GM19463 (cell line): Measurements from ENCODE around the gene RAD51B.

Experiments used
- ATAC-seq: cut with Tn5 transposase; IDR thresholded peaks from one replicate; pipeline ENCODE4 v1.9.1; 2021; ENCODE audit warnings: mild to moderate bottlenecking, moderate library complexity; ENCODE audit not compliant: unreplicated experiment

RAD51B gene

GRCh38 chr14:67833403-67833802 is 13.8 kb downstream of the RAD51B start:
- ATAC-seq: no peak

GRCh38 chr14:67835596-67835995 is 16.0 kb downstream of the RAD51B start:
- ATAC-seq: no peak

GRCh38 chr14:67837011-67837624 is 17.5 kb downstream of the RAD51B start:
- ATAC-seq: no peak

DNA sequence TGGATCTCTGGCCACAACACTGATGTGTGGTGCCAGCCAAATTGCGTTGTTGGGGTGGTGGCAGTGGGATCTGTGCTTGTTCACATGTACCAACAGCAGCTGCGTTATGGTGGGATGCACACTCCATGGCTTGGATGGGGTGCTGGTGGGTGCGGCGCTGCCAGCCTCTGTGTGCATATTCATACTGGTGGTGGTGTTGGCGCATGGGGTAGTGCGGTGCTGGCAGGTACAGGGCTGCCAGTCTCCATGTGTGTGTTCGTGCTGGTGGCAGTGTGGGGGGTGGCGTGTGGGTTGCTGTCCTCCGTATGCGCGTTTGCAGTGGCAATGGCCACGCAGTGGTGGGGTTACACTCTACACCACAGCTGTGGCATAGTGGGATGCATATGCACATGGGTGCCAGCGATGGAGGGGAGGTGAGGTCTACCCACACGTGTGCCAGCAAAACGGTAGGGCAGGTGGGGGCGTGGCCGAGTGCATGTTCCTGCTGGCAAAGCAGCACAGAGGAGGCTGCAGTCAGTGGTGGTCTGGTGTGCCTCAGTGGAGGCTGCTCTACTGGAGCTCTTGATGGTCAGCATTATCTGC is 26.5 kb downstream of the RAD51B start:
- ATAC-seq: no peak

GRCh38 chr14:67850066-67850830 is 30.7 kb downstream of the RAD51B start:
- no peak for ATAC-seq

DNA sequence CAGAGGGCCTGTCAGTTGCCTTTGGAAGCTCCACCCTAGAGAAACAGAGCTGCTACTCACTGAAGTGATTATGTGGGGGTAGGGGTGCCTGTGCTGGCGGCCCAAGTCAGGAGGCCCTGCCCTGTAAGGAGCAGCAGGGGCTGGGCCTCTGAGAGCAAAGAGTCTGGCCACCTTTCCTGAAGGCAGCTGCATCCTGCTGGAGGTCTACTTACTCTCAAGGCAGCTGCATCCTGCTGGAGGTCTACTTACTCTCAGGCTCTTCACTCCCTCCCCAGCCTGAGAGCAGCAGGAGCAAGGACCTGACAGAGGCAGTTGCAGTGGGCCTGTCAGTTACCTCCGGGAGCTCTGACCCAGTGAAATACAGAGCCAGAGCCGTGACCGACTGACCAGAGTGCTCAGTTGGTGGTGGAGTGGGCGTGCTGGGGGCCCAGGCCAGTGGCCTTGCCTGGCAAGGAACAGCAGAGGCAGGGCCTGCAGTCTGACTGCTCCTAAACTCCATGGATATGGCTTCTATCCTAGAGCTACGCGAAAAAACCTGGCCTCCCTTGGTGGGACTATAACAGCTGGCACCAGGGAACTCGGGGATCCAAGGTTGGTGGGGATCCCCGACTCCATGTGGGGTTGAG is 32.3 kb downstream of the RAD51B start:
- ATAC-seq: no peak

- no peak for ATAC-seq
These were observed 33.5 kb downstream of the RAD51B start for GRCh38 chr14:67852926-67853604.

- no peak for ATAC-seq
These were observed 34.1 kb downstream of the RAD51B start for GRCh38 chr14:67853715-67854114.

DNA sequence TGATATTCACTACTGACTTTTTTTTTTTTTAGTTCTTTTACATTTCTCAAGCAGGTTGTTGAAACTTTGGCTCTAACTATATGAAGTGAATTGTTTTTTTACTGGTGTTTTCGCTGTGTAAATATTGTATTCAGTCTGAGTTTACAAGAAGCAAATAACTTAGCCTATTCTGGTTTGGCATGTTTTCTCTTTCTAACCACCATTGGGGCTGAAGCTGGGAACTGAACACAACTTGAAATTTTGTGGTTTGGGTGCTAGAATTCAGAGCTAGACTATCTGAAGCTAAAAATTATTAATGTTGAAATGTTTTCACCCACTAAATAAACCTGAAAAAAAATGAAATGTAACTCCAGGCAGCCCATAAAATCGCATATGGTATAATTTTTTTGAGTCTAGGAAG is 37.2 kb downstream of the RAD51B start:
- no peak for ATAC-seq

GRCh38 chr14:67857778-67858350 is 38.3 kb downstream of the RAD51B start:
- ATAC-seq: no peak

- ATAC-seq: no peak
These were observed 39.7 kb downstream of the RAD51B start for GRCh38 chr14:67859169-67859749.

DNA sequence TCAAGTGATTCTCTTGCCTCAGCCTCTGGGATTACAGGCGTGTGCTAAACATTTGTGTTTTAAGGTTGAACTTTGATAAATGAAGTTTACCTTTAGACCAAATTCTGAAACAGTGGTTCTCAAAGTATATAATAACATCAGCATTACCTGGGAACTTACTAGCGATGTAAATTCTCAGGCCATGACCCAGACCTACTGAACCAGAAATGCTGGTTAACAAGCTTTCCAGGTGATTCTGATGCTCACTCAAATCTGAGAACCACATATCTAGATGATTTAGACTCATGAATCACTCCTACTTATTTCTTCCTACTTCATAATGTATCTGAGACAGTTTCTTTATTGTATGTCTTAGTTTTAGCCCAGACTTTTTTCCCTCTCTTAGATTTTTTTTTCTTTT is 43.6 kb downstream of the RAD51B start:
- no peak for ATAC-seq

DNA sequence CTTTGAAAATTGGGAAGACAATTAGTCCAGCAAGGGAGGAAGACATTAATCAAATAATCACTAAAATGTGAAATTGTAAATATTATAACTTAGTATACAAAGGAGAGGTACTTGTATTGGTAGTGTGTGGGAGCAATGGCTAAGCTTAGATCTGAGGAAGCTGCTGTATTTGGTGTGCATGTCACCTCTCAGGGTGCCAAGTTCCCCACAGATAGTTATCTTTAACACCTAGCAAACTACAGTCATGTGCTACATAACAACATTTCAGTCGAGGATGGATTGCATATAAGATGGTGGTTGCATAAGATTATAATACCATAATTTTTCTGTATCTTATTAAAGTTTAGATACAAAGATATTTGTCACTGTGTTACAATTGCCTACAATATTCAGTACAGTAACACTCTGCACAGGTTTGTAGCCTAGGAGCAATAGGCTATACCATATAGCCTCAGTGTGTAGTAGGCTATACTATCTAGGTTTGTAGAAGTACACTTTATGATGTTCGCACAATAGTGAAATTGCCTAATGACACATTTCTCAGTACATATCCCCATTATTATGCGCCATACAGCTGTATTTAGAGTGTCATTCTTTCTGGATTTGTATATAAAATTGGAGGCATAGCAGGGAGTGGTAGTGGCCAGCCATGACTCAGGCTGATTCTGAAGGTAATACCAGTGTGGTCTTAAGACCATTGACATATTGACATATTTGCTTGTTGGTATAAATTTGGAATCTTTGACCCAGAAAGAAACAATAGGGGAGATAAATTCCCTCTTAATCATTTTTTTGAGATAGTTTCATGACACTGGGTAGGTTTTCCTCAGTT is 55.8 kb downstream of the RAD51B start:
- ATAC-seq: no peak

GRCh38 chr14:67879026-67879425 is 59.4 kb downstream of the RAD51B start:
- ATAC-seq: no peak

DNA sequence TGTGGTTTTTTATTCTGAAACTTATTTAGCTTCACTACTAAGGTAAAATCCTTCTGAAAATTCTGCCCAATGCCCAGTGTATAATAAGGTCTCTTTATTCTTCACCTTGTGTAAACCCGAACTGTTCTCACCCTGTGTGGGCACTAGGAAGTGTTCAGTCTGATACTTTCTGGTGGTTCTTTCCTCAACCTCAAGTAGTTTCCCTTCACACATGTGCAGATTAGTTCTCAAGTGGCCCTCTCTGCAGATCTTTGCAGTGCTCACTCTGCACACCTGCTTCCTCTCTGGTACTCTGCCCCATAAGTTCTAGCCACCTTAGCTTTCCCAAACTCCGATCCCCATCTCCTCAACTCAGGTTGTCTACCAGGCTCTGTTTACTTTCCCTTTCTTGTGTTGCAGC is 61.6 kb downstream of the RAD51B start:
- peak; percentile 99 for ATAC-seq

GRCh38 chr14:67882986-67883555 is 63.5 kb downstream of the RAD51B start:
- ATAC-seq: no peak

DNA sequence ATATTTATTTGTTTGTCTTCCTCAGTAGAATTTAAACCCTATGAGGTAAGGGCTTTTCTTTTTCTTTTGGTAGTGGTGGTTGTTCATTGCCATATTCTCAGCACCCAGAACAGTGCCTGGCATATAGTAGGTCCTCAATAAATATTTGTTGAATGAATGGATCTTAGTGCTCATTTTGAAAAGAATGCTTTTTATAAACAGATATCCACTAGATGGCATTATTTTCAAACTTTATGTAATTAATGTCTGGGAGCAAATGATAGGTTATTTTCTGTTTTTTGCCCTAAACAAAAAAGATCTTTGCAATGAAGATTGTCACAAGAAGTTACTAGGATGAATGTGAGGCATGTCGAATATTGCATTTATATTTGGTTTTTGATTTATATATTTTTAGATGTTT is 64.1 kb downstream of the RAD51B start:
- no peak for ATAC-seq

- ATAC-seq: no peak
These were observed 66.6 kb downstream of the RAD51B start for GRCh38 chr14:67886191-67886590.

DNA sequence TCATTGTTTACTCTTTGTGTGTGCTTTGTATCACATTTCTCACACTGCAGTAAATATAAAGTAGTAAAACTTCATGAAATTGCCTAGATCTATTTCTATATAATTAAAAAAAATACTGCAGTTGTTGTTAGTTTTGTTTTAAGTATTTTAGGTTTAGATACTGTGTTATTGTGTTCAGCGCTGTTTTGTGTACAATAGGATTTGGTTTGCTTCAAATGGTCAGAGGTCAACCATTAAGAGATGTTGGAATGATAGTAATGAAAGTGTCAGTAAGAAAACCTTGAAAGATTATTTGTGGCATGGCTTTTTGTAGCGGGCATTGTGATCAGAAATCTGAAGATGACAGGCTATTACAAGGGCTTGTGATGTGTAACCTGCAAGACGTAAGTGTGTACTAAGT is 67.9 kb downstream of the RAD51B start:
- ATAC-seq: no peak
